Measurements from ENCODE around the gene SV2C.

DNA sequence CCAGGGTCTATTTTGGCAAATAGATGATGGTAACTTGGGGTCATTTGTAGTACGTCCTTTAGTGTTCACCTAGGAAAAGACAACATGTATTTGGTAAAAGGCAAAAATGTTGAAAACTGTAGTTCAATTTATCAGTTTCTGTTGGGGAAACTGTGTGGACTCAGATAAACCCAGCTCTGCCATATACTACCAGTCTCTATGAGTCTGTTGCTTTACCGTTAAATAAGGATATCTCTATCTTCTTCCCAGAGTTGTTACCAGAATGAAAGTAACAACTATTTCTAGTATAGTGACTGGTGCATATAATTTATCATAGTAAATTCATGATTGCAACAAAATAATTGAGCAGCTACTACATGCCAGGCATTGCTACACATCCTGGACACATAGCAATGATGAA is 316.1 kb downstream of the SV2C start:
- TF ChIP-seq ZNF460 (CRISPR knock-in tag; IDR thresholded peaks at IDR 0.05; ENCODE audit: borderline replicate concordance) (no peak), MTA3 (CRISPR knock-in tag; IDR thresholded peaks at IDR 0.05) (no peak), CTCF (CRISPR knock-in tag; IDR thresholded peaks at IDR 0.05) (no peak), TFE3 (CRISPR knock-in tag; IDR thresholded peaks at IDR 0.05) (no peak), POLR2A (IDR thresholded peaks at IDR 0.05; ENCODE audit: insufficient read depth in 1 of 2, low read depth in 2 of 2, low read length in 2 of 2) (no peak)
